ENCODE results near the gene TMC8.
"Not testable (repeated sequence)": the region's sequence is repeated elsewhere in the genome, so short reads cannot be mapped to it uniquely, and the experiment has no call there.

Gene TMC8

GRCh38 chr17:78154903-78155811, 24.6 kb downstream of the TMC8 start:
- no peak for DNase-seq (ENCODE audit: low read depth)

- no peak for DNase-seq (ENCODE audit: low read depth)
Observed at GRCh38 chr17:78159575-78160158, 29.1 kb downstream of the TMC8 start.

DNA sequence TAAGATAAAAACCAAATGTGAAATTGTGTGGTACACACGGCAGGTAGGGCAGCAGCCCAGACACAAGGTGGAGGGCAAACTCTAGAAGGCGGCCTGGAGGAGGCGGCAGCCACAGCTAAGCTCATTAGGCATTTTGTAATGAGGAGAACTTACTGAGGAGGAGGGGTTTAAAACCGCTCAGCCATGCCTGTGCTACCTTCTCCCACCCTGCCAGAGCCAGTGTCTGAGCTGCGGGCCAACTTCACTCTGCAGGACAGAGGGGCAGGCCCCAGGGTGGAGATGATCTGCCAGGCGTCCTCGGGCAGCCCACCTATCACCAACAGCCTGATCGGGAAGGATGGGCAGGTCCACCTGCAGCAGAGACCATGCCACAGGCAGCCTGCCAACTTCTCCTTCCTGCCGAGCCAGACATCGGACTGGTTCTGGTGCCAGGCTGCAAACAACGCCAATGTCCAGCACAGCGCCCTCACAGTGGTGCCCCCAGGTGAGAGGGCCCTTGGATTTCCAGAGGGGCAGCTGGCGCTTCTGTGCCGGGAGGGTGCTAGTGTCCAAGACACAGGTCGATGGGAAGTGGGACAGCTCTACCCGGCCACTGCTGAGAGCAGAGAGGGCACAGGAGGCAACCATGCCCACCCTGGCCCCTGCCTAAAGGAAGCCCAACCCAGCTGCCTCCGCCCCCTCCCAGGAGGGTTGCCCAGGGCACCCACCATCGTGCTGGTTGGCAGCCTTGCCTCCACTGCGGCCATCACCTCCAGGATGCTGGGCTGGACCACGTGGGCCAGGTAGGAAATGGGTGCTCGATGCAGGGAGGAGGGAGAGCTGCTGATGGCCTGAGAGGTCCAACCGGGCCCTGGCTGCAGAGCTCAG, 33.5 kb downstream of the TMC8 start:
- DNase-seq (ENCODE audit: low read depth): no peak

DNA sequence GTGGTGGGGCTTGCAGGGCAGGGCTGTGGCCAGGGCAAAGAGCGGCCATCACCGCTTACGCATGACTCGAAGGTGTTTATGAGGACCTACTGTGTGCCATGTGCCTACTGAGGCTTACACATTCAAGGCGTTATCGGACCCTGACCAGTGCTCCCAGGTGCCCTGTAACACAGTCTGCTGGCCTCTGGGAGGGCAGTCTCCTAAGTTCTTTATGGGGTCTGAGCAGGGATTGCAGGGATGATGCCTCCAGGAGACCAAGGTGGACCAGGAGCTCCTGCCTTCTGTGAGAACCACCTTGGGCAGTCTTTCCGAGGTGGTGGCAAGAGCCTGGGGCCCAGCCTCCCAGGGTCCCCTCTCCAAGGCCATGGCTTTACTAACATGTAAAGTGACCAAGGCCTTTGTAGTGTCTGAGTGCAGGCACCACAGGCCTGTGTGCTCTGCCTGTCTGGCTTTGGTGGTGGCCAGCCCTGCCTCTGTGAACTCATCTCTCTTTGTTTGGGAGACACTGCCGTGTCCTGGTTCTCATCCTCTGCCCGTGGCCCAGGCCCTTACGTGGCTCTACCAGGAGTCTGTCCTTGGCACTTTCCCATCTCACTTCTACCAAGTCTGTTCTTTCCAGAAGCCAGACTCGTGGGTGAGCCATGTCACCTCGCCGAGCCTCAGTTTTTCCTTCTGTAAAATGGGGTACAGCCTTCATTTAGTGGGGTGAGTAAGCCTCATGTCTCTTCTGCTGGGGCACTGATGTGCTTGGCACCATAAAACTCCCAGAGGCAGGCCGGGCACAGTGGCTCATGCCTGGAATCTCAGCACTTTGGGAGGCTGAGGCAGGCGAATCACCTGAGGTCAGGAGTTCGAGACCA, 34.4 kb downstream of the TMC8 start:
- no peak for DNase-seq (ENCODE audit: low read depth)

- DNase-seq (ENCODE audit: low read depth): no peak
Observed at GRCh38 chr17:78166416-78166815, 35.8 kb downstream of the TMC8 start.

GRCh38 chr17:78168242-78168902, 37.8 kb downstream of the TMC8 start, which contains the start of gene SYNGR2:
Gene SYNGR2, plus strand, starts transcription at chr17:78168581. Its CDS starts 36 bp downstream, at chr17:78168617.
- peak; percentile 75 for DNase-seq (ENCODE audit: low read depth)

DNA sequence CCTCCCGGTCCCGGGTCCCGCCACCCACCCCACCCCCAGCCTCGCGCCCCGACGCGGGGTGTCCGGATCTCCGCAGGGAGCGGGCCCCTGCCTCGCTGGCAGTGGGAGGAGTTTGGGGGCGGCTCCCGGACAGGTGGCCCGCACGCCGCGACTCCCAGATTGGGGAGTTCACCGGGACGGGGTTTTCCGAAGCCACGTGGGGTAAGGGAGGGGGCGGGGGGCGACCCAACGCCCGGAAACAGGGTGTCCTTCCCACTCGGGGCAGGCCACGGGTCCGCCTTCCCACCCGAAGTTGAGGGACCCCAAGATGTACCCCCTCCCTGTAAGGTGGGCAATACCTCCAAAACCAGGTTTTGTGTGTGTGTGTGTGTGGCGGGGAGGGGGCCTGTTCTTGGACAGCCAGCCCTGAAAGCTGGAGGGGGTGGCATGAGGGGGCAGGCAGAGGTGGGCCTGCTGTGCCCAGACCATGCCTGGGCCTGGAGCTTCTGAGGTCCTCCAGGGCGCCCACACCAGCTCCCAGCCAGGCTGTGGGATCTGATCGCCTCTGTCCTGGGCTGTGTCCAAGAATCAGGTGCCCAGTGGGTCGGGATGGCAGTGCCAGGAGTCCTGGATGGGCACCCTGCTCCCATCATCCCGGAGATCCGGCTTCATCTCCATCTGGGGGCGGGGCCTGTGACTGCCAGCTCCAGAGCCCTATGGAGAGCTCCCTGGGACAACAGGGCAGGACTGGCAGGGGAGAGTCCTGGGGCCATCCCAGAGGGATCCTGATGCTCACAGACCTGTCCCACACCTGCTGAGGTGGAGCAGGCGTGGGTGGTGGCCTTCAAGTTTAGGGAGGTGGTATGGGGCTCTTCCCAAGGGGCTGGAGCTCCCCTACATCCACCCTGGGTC, 38.6 kb downstream of the TMC8 start:
- DNase-seq (ENCODE audit: low read depth): no peak

- no peak for DNase-seq (ENCODE audit: low read depth)
Observed at GRCh38 chr17:78170692-78171590, 40.4 kb downstream of the TMC8 start.

DNA sequence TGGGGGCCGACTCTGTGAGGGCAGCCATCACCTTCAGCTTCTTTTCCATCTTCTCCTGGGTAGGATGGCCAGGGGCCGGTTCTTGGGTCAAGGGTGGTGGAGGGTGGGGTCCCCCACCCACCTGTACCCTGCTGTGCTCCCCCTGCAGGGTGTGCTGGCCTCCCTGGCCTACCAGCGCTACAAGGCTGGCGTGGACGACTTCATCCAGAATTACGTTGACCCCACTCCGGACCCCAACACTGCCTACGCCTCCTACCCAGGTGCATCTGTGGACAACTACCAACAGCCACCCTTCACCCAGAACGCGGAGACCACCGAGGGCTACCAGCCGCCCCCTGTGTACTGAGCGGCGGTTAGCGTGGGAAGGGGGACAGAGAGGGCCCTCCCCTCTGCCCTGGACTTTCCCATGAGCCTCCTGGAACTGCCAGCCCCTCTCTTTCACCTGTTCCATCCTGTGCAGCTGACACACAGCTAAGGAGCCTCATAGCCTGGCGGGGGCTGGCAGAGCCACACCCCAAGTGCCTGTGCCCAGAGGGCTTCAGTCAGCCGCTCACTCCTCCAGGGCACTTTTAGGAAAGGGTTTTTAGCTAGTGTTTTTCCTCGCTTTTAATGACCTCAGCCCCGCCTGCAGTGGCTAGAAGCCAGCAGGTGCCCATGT, 41.1 kb downstream of the TMC8 start:
- not testable (repeated sequence) for DNase-seq (ENCODE audit: low read depth)

DNA sequence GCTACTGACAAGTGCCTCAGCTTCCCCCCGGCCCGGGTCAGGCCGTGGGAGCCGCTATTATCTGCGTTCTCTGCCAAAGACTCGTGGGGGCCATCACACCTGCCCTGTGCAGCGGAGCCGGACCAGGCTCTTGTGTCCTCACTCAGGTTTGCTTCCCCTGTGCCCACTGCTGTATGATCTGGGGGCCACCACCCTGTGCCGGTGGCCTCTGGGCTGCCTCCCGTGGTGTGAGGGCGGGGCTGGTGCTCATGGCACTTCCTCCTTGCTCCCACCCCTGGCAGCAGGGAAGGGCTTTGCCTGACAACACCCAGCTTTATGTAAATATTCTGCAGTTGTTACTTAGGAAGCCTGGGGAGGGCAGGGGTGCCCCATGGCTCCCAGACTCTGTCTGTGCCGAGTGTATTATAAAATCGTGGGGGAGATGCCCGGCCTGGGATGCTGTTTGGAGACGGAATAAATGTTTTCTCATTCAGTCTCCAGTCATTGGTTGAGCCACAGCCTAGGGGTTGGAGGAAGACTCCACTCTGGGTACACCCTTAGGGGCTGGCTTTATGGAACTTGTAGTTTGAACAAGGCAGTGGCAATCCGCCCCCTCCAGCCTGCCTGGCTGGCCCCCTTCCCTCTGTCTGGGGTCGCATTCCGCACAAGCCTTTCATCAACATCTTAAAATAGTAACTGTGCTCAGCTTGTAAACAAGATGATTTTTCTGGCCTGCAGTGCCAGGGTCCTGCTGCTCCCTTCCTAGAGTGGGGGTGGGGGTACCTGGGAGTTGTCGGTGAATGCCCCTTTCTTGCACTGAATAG, 41.9 kb downstream of the TMC8 start:
- no peak for DNase-seq (ENCODE audit: low read depth)

GRCh38 chr17:78173097-78173715, 42.6 kb downstream of the TMC8 start:
- no peak for DNase-seq (ENCODE audit: low read depth)

DNA sequence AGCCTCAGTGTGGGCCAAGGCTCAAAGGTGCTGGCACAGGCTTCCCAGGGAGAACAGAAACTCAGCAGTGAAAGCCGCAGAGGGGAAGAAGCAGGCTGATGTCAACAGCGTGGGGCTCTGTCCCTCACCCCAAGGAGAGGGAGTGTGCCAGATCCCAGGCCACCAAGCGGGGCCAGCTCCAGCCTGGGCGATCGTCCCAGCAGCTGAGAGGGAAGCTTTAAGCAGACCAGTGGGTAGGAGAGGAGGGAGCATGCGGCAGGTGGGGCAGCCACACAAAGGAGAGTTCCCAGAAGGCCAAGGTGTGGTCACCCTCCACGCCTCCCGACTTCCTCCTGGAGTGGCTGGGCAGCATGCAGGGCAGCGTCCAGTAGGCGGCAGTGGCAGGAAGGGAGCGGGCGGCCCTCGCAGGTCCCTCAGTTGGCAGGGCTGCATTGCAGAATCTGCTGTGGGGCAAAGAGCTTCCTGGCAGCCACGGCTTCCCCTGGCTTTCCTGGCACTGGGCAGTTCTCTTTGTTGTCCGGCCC, 43.8 kb downstream of the TMC8 start:
- DNase-seq (ENCODE audit: low read depth): no peak

DNA sequence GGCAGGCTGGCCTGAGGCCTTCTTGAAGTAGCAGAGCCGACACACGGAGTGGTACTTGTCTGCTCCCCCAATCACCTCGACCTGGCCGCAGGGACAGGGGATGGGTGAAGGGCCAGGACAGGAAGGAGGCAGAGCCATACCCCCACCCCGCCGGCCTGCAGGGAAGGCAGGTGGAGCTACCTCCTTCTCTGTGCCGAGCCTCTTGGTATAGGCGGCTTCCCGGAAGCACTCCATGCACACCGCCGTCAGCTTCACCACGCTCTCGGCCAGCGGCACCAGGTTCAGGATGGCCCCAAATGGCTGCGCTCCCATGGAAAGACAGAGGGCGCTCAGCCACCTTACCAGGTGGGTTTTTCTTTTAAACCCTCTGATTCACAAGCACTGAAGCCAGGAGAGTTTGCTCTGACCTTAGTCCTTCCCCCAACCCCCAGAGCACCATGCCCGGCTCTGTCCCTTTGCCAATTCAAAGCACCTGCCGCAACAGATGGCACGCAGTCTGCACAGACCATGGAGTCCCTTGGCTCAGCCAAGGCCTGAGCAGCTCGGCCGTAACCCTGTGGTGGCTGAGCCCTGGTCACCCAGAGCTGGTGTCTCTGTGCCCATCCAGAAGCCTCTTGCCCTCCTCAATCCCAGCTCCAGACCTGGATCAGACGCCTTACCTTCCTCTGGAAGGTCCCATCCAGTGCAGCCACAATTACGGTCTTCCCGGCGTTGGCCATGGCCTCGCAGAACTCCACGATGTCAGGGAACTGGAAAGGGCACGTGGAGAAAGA, 44.5 kb downstream of the TMC8 start:
- no peak for DNase-seq (ENCODE audit: low read depth)

GRCh38 chr17:78175643-78175981, 45.0 kb downstream of the TMC8 start:
- no peak for DNase-seq (ENCODE audit: low read depth)

GRCh38 chr17:78176548-78177025, 46.0 kb downstream of the TMC8 start:
- peak; percentile 53 for DNase-seq (ENCODE audit: low read depth)

DNA sequence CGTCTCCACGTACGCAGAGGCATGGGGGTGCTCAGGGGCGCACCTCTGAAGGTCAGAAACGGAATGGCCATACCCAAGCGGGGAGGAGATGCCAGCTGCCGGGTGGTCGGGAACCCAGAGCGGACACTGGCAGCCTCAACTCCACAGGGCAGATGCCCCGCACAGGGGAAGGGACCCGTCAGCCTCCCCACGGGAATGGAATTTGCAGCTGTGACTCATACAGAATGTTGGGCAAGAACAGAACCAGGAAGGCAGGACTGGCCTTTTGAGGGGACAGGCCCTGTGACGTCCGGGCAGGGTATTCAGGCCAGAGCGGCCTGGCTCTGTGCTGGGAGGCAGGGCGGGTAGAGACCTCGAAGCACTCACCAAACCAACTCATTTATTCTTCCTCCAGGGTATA, 48.8 kb downstream of the TMC8 start:
- DNase-seq (ENCODE audit: low read depth): no peak

Measured in stimulated activated CD8-positive, alpha-beta memory T cell treated with anti-CD3 and anti-CD28 coated beads, Interleukin-15, amount 100 ng/mL, for 24 hours (primary cell).